ENCODE data around the gene MERTK. TPM values are rescaled to one million over a fixed set of nuclear protein-coding genes. Genes with fewer than 3 reads are reported as not detected.

Gene MERTK
- total and polyA plus RNA-seq, 2 of the 13 experiments (the other 11 are each of a cell fraction or from before 2014, with no cell fraction given) = 37.3 to 44.7 TPM

DNA sequence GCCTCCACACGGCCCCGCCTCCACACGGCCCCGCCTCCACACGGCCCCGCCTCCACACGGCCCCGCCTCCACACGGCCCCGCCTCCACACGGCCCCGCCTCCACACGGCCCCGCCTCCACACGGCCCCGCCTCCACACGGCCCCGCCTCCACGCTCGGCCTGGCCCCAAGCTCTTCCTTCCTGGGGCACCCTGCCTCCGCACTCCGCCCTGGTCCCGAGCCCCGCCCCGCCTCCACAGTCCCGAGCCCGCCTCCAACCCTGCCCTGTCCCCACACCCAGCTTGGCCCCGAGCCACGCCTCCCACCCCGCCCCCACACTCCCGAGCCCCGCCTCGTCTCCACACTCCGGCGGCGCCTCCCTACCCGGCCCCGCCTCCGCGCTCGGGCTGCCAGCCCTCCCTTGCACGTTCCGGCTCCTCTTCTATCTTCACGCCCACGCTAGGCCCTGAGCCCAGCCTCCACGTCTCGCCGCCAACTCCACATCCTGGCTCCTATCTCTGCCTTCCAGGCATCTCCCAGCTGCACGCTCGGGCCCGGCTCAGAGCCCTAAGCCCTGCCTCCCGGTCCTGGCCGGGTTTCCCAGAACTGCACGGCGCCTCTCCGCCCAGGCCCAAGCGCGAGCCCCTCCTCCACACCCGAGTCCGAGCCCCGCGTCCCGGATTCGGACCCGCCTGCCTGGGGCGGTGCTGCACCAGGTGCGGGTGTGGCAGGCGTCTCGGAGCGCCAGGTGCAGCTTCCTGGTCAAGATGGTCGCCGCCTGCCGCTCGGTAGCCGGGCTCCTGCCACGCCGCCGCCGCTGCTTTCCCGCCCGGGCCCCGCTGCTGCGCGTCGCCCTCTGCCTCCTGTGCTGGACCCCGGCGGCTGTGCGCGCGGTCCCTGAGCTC is 156.7 kb downstream of the MERTK start, which contains the start of gene TMEM87B (continued):
- TF ChIP-seq SP2 (CRISPR knock-in tag; IDR thresholded peaks at IDR 0.05) = peak; percentile 34; the same call in 1 of the 2 replicates
- 0 out of 2 replicates have a peak, but pooled peaks have one; percentile 59 for TF ChIP-seq ZNF557 (CRISPR knock-in tag; IDR thresholded peaks at IDR 0.05)
- TF ChIP-seq ISL2 (CRISPR knock-in tag; IDR thresholded peaks at IDR 0.05) = no peak; the same call in none of the 2 replicates
- TF ChIP-seq THYN1 (CRISPR knock-in tag; IDR thresholded peaks at IDR 0.05; ENCODE audit: borderline replicate concordance, low read depth) = no peak
- 0 out of 2 replicates have a peak, but pooled peaks have one; percentile 80 for TF ChIP-seq ZNF160 (CRISPR knock-in tag; IDR thresholded peaks at IDR 0.05)
- peak; percentile 77; the same call in 1 of the 2 replicates for TF ChIP-seq ELF3 (CRISPR knock-in tag; IDR thresholded peaks at IDR 0.05)
- TF ChIP-seq SYNCRIP (IDR thresholded peaks at IDR 0.05; ENCODE audit: insufficient read depth, low read depth, low read length) = no peak
- TF ChIP-seq HOXD1 (CRISPR knock-in tag; IDR thresholded peaks at IDR 0.05) = peak; percentile 42; the same call in 1 of the 2 replicates
- no peak for TF ChIP-seq GTF2F1 (IDR thresholded peaks at IDR 0.05; ENCODE audit: low read length)
- no peak; the same call in 1 of the 2 replicates for TF ChIP-seq SPEN (CRISPR knock-in tag; IDR thresholded peaks at IDR 0.05; ENCODE audit: low read depth)
- TF ChIP-seq, protein P1, sequence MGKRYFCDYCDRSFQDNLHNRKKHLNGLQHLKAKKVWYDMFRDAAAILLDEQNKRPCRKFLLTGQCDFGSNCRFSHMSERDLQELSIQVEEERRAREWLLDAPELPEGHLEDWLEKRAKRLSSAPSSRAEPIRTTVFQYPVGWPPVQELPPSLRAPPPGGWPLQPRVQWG (CRISPR knock-in tag; IDR thresholded peaks at IDR 0.05; ENCODE audit: borderline replicate concordance, low read depth) = no peak
- TF ChIP-seq NCOA5 (CRISPR knock-in tag; IDR thresholded peaks at IDR 0.05) = no peak
- TF ChIP-seq PCBP1 (IDR thresholded peaks at IDR 0.05; ENCODE audit: borderline replicate concordance, low read depth, low read length) = 0 out of 2 replicates have a peak, but pooled peaks have one; percentile 67
- TF ChIP-seq, protein P2, sequence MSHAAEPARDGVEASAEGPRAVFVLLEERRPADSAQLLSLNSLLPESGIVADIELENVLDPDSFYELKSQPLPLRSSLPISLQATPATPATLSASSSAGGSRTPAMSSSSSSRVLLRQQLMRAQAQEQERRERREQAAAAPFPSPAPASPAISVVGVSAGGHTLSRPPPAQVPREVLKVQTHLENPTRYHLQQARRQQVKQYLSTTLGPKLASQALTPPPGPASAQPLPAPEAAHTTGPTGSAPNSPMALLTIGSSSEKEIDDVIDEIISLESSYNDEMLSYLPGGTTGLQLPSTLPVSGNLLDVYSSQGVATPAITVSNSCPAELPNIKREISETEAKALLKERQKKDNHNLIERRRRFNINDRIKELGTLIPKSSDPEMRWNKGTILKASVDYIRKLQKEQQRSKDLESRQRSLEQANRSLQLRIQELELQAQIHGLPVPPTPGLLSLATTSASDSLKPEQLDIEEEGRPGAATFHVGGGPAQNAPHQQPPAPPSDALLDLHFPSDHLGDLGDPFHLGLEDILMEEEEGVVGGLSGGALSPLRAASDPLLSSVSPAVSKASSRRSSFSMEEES (CRISPR knock-in tag; IDR thresholded peaks at IDR 0.05) = peak; percentile 16; the same call in 1 of the 2 replicates
- no peak for TF ChIP-seq ZKSCAN8 (CRISPR knock-in tag; IDR thresholded peaks at IDR 0.05; ENCODE audit: borderline replicate concordance)
- TF ChIP-seq, protein P3, sequence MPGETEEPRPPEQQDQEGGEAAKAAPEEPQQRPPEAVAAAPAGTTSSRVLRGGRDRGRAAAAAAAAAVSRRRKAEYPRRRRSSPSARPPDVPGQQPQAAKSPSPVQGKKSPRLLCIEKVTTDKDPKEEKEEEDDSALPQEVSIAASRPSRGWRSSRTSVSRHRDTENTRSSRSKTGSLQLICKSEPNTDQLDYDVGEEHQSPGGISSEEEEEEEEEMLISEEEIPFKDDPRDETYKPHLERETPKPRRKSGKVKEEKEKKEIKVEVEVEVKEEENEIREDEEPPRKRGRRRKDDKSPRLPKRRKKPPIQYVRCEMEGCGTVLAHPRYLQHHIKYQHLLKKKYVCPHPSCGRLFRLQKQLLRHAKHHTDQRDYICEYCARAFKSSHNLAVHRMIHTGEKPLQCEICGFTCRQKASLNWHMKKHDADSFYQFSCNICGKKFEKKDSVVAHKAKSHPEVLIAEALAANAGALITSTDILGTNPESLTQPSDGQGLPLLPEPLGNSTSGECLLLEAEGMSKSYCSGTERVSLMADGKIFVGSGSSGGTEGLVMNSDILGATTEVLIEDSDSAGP (CRISPR knock-in tag; IDR thresholded peaks at IDR 0.05; ENCODE audit: borderline replicate concordance) = peak; percentile 94; the same call in 1 of the 2 replicates
- TF ChIP-seq ZBTB21 (CRISPR knock-in tag; IDR thresholded peaks at IDR 0.05) = 0 out of 2 replicates have a peak, but pooled peaks have one; percentile 22
- TF ChIP-seq SMC3 (IDR thresholded peaks at IDR 0.05; ENCODE audit: low read length) = no peak
- TF ChIP-seq, protein P4, sequence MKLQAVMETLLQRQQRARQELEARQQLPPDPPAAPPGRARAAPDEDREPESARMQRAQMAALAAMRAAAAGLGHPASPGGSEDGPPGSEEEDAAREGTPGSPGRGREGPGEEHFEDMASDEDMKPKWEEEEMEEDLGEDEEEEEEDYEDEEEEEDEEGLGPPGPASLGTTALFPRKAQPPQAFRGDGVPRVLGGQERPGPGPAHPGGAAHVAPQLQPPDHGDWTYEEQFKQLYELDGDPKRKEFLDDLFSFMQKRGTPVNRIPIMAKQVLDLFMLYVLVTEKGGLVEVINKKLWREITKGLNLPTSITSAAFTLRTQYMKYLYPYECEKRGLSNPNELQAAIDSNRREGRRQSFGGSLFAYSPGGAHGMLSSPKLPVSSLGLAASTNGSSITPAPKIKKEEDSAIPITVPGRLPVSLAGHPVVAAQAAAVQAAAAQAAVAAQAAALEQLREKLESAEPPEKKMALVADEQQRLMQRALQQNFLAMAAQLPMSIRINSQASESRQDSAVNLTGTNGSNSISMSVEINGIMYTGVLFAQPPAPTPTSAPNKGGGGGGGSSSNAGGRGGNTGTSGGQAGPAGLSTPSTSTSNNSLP (IDR thresholded peaks at IDR 0.05; ENCODE audit: low read depth, low read length) = no peak
- no peak for TF ChIP-seq HNF4G (IDR thresholded peaks at IDR 0.05; ENCODE audit: borderline replicate concordance, low read depth, low read length)
- peak; percentile 52; the same call in 1 of the 2 replicates for TF ChIP-seq HNF4G (CRISPR knock-in tag; IDR thresholded peaks at IDR 0.05; ENCODE audit: borderline replicate concordance, low read depth)
- TF ChIP-seq, protein P5, sequence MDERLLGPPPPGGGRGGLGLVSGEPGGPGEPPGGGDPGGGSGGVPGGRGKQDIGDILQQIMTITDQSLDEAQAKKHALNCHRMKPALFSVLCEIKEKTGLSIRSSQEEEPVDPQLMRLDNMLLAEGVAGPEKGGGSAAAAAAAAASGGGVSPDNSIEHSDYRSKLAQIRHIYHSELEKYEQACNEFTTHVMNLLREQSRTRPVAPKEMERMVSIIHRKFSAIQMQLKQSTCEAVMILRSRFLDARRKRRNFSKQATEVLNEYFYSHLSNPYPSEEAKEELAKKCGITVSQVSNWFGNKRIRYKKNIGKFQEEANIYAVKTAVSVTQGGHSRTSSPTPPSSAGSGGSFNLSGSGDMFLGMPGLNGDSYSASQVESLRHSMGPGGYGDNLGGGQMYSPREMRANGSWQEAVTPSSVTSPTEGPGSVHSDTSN (CRISPR knock-in tag; IDR thresholded peaks at IDR 0.05) = 0 out of 2 replicates have a peak, but pooled peaks have one; percentile 15
